ENCODE measurements around the gene GATAD1.
"Not testable (repeated sequence)": the region's sequence is repeated elsewhere in the genome, so short reads cannot be mapped to it uniquely, and the experiment has no call there.

GATAD1 gene

GRCh38 chr7:92436612-92437445 is 10.5 kb upstream of the GATAD1 start:
- no peak for DNase-seq (ENCODE audit: low spot score)

GRCh38 chr7:92437956-92438491 is 9.3 kb upstream of the GATAD1 start:
- DNase-seq (ENCODE audit: low spot score), result no peak

- DNase-seq (ENCODE audit: low spot score), result not testable (repeated sequence)
Observed at GRCh38 chr7:92442720-92443119, 4.6 kb upstream of the GATAD1 start.

DNA sequence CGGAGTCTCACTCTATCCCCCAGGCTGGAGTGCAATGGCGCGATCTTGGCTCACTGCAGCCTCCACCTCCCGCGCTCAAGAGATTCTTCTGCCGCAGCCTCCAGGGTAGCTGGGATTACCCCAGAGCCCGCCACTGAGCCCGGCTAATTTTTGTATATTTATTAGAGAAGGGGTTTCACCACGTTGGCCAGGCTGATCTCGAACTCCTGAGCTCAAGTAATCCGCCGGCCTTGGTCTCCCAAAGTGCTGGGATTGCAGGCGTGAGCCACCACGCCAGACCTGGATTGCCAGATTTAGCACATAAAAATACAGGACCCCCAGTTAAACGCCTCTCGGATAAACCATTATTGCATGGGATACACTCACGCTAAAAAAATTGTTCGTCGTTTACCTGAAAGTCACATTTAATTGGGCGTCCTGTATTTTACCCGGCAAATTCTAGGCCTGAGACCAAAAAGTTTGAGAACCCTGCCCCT is 375 bp upstream of the GATAD1 start:
- DNase-seq (ENCODE audit: low spot score), result no peak

DNA sequence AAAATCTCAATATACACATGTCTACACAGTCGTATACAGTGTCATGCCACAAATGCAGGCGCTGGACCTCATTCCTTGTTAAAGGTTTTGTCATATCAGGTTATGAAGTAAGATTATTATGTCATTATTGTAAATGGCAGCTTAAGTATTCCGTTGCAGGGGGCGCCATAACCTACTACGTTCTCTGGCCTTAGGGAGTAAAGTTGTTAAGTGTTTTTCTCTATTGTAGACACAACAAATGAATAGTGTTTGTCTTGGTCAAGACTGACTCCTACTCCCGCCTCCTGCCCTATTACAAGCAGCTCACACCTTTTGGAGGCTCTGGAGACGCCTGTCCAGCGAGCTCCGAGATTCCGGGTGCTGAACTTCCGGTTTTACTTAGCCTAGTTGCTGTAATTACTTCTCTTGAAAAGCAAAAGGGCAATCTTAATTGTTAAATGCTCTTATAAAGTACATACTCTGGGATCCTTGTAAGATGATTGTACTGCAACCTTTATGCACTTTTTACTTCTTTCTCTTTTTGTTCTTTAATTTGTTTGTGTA is 994 bp downstream of the GATAD1 start:
- DNase-seq (ENCODE audit: low spot score), result peak; percentile 25

GRCh38 chr7:92451645-92452044 is 4.4 kb downstream of the GATAD1 start:
- no peak for DNase-seq (ENCODE audit: low spot score)

DNA sequence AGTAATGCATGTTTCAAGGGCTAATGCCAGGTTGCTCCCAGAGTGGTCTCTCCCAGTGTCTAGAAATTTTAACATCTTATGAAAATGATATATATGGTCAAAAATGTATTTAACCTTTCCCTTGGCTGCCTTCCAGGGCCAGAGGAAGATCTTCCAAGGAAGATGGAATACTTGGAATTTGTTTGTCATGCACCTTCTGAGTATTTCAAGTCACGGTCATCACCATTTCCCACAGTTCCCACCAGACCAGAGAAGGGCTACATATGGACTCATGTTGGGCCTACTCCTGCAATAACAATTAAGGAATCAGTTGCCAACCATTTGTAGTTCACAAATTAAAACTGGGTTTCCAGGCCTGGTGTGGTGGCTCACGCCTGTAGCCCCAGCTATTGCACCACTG is 9.0 kb downstream of the GATAD1 start:
- no peak for DNase-seq (ENCODE audit: low spot score)

DNA sequence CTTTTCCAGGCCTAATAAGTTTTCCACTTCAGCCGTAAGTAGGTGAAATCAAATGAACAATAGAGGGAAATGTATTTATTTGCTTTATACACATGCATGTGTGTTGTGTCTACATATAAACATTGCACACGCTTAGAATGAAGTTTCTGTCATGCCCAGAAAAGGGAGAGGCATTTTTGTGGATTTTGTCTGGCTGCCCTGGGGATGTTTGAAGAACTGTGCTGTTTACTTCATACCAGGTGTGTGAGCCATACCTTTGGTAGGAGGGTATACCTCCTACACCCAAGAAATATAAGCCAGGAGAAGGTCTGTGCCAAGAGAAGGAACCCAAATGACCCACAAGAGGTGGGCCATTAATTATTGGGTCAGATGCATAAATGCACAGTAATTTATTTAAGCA is 12.8 kb downstream of the GATAD1 start:
- DNase-seq (ENCODE audit: low spot score), result no peak

- DNase-seq (ENCODE audit: low spot score), result no peak
Observed at GRCh38 chr7:92460510-92460909, 13.2 kb downstream of the GATAD1 start.

DNA sequence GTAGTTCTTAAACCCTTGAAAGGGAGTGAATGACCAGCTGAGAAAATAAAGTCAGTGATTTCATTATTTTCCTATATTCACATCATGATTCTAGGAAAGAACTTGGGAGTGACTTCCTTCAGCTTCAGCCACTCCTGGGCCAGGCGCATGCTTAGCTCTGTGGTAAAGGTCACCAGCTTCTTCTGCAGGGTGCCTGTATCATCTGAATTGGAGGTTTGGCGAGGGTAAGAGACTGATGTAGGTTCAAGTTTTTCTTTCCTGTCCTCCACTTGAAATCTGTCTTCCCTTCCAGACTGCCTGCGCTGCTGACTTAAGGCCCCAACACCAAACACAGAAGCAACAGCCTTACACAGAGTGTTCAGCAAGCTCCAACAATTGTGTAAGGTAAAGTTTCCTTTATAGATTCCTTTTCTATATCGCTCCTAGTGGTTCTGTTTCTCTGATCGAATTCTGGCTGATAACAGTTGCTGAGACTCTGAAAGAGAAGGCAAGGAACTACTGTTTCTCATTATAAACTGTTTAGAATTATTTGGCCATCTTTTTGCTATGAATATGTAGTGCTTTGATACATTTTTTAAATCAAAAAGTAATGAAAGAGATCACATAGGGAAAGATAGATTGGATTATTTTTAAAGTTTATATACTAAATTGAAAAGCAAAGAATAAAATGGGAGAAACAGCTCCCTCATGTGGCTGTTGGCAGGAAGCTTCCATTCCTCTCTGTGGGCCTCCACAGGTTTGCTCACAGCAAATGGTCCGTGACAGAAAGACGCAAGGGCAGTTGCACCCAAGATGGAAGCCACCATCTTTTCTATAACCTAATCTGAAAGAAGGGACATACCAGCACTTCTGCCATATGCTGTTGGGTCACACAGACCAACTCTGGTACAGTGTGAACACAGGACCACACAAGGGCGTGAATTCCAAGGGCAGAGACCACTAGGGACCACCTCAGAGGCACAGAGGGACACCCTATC is 14.0 kb downstream of the GATAD1 start:
- peak; percentile 52 for DNase-seq (ENCODE audit: low spot score)

GRCh38 chr7:92462560-92462959 is 15.3 kb downstream of the GATAD1 start:
- no peak for DNase-seq (ENCODE audit: low spot score)

- no peak for DNase-seq (ENCODE audit: low spot score)
Observed at GRCh38 chr7:92464515-92464914, 17.2 kb downstream of the GATAD1 start.

DNA sequence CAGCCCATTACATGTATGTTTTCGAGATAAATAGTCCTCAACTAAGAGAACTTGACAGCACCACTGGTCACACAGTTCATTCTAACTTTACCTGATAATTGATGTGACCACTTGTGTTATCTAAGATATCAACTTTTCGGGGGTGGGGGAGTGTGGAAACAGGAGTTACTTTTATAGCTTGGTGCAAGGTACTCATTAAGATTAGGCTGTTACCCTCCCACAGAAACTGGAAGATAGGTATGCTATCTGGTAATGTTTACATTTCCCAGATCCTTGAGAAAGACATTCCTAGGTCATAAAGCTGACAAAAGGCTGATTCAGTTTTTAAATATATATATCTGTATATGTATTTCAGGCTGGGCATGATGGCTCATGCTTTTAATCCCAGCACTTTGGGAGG is 19.4 kb downstream of the GATAD1 start:
- DNase-seq (ENCODE audit: low spot score), result no peak

GRCh38 chr7:92468589-92468988 is 21.3 kb downstream of the GATAD1 start:
- not testable (repeated sequence) for DNase-seq (ENCODE audit: low spot score)

DNA sequence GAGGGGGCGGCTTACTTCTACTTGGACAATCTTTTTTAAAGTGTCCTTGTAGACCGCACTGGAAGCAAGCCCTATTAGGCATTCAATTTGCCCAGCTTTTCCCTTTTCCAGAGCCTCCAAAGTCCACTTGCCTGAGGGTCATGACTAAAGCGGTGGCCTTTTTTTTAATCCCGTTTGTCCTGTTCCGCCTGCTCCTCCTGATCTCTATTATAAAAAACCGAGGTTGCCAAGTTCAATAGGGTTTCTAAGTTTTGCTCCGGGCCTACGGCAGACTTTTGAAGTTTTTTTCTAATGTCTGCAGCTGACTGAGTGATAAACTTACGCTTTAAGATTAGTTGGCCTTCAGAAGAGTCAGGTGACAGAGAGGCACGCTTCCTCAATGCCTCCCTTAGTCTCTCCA is 26.7 kb downstream of the GATAD1 start:
- DNase-seq (ENCODE audit: low spot score), result not testable (repeated sequence)

DNA sequence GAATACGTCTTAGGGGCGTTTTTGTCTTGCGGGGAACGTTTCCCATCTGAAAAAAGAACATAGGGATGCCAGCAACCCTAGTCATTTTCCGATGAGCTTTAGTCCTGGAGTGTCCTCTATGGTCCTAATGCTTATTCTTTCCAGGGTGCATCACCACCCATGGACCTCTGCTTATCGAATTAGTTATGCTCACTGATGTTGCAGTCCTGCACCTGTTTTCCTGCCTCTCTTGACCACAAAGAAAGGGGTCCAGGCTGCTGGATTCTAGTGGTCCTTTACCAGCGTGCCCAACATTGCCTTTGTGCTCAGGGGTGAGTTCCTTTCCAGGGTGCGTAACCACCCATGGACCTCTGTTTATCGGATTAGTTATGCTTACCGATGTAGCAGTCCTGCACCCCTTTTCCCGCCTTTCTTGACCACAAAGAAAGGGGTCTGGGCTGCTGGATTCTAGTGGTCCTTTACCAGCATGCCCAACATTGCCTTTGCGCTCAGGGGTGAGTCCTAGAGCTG is 28.0 kb downstream of the GATAD1 start:
- DNase-seq (ENCODE audit: low spot score), result not testable (repeated sequence)

- DNase-seq (ENCODE audit: low spot score), result not testable (repeated sequence)
Observed at GRCh38 chr7:92475851-92476590, 28.7 kb downstream of the GATAD1 start.

GRCh38 chr7:92477681-92478080 is 30.4 kb downstream of the GATAD1 start, which contains the start of gene ERVW-1:
Gene ERVW-1, minus strand, starts transcription at chr7:92477946. Its CDS starts 7,565 bp downstream, at chr7:92470381.
- not testable (repeated sequence) for DNase-seq (ENCODE audit: low spot score)

- no peak for DNase-seq (ENCODE audit: low spot score)
Observed at GRCh38 chr7:92478095-92478494, 30.8 kb downstream of the GATAD1 start.

DNA sequence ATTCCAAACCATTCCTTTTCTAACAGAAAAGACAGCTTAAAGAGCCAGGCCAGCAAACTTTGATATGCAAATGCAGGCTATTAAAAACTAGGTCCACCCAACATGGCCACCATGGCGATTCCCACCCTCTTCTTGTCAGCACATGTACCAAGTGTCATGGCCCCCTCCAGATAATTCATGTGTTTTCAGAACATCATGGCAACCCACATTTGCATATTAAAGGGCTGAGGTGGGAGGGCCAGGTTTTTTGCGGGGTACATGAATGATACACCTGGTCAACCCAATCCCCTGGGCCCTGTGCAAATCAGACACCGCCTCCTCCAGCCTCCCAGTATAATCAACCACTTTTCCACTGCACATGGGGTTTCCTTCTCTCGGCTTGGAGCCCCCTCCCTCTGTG is 31.4 kb downstream of the GATAD1 start:
- no peak for DNase-seq (ENCODE audit: low spot score)

GRCh38 chr7:92479146-92479545 is 31.9 kb downstream of the GATAD1 start:
- not testable (repeated sequence) for DNase-seq (ENCODE audit: low spot score)

Measured in AG08395 (cell line).